Left renal pelvis (tissue), 4 donors: ENCODE measurements around the gene TPPP2. TPM values are rescaled to one million over a fixed set of nuclear protein-coding genes. Genes with fewer than 3 reads are reported as not detected.
"Not testable (repeated sequence)": the region's sequence is repeated elsewhere in the genome, so short reads cannot be mapped to it uniquely, and the experiment has no call there.

ENCODE experiments used
- DNase-seq, 4 donors: peaks; one replicate each; pipeline ENCODE4 v3.0.0-alpha.2; 2013; ENCODE audit warnings: low read depth in 4 of 4, low spot score in 3 of 4
- polyA plus RNA-seq, 4 donors: library from polyadenylated mRNA; unstranded; fragments of 120-200 nt; gene quantifications; one replicate each; pipeline ENCODE4 v1.2.1, GENCODE V29; 2013; ENCODE audit not compliant: insufficient read length in 4 of 4

Gene TPPP2
- 1 to 10 TPM in 3 of 4 donors, under 1 TPM in 1; 0.08 to 4.4 (median 2.7) TPM for polyA plus RNA-seq

DNA sequence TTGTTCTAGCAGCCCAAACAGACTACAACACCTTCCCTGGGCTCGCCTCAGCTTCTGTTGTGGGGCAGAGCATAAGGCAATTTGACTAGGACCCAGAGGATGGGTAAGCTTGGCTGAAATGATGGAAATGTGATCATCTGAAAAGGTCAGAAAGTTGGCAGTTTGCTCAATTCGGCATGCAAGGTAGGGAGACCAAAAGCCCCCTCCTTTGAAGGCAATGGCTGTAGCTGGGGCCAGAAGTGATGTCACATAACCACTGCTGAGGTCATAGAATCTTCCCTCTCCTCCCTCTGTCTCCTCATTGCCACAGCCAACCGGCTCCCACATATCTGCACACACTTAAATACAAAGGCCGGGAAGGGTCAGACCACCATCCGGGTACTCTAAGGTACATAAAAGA lies at the start of gene TPPP2:
TPPP2 (plus strand) TSS at position 301 of the 400 bp plus-strand sequence. CDS start 365 bp downstream, outside the sequence.
- no peak for DNase-seq

DNA sequence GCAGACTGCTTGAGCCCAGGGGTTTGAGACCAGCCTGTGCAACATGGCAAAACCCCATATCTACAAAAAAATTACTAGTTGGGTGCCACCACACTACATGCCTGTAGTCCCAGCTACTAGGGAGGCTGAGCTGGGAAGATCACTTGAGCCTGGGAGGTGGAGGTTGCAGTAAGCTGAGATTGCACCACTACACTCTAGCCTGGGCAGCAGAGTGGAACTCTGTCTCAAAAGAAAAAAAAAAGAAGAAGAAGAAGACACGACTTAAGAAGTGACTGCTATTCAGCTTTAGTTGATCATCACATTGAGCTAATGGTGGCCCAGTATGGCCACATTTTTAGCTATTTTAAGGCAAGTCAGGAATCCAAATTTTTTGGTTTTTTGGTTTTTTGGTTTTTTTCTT lies 49.1 kb upstream of the TPPP2 start:
- DNase-seq = no peak

- DNase-seq = no peak
These were observed 47.2 kb upstream of the TPPP2 start for GRCh38 chr14:20982646-20983369.

- not testable (repeated sequence) for DNase-seq
These were observed 44.4 kb upstream of the TPPP2 start for GRCh38 chr14:20985650-20986049.

DNA sequence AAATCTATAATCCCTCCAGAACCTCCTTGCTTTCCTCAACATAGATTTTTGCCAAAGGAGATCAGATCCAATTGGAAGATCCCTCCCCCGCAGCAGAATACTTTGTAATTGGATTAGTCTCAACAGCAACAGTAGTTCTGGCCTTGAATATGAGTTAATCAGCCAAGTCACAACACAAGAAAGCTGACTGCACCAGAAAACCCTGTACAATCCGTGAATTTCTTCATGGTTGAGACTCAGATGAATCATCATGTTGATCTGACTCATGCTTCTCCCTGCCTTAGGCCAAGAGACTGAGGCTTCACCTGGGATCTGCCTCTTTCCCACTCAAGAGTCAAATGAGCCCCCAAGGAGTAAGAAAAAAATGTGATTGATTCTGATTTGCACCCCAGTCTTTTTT lies 43.2 kb upstream of the TPPP2 start:
- no peak for DNase-seq

- DNase-seq = no peak
These were observed 41.1 kb upstream of the TPPP2 start for GRCh38 chr14:20988717-20989470.

GRCh38 chr14:20989471-20989786 lies 40.6 kb upstream of the TPPP2 start:
- DNase-seq = no peak

GRCh38 chr14:20989787-20990600 lies 40.0 kb upstream of the TPPP2 start, which contains the start of gene METTL17:
Gene METTL17 (plus strand): TSS chr14:20989980. CDS start chr14:20990003, 23 bp downstream.
- peak; percentile 89 to 95 (median 91) for DNase-seq

- no peak for DNase-seq
These were observed 33.5 kb upstream of the TPPP2 start for GRCh38 chr14:20996521-20996920.

DNA sequence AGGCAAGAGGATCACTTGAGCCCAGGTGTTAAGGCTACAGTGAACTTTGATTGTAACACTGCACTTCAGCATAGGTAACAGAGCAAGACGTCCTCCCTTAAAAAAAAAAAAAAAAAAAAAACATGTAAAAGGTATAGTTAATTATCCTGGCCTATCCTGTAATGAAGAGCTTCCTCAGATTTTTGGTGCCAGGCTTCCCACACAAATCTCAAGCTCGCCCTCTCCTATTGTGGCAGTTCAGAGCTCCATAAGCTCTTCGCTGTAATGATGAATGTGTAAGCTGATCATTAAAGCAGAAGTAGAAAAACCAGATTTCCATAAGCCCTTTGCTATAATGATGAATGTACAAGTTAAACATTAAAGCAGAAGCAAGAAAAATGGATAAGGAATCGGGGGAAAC lies 32.9 kb upstream of the TPPP2 start:
- DNase-seq = no peak

DNA sequence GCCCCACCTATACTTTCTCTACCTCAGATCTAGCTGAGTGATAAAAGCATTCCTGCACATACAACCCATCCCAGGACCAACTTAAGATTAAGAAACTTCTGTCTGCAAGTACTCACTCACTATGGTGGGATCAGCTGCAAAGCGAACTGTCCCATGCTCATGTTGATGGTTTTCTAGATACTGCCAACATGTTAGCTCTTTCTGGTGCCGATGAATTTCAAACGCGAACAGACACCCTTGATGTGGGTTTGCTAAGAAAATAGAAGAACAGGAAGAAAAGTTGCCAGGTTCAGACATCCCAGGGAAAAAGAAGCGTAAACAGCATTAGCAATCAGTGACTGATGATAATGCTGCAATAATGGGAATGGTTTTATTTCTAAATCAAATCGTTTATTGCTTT lies 32.5 kb upstream of the TPPP2 start:
- no peak for DNase-seq

DNA sequence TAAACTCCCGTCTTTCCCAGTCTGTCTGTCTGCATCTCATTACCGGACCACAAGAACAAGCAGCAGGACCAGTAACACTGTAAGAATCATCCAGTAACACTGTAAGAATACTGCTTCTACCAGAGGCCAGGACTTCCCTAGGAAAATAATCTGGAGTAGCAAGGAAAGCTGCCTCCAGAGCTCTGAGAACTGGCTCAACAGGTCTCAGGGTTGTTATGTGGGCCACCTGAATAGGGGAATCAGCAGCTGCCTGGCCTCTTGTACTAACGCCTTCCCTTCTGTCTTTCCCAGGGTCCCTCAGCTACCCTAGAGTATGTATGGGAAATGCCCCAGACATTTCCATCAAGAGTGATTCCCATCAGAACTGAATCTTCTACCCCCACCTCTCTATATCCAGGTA lies 31.9 kb upstream of the TPPP2 start:
- DNase-seq = no peak

DNA sequence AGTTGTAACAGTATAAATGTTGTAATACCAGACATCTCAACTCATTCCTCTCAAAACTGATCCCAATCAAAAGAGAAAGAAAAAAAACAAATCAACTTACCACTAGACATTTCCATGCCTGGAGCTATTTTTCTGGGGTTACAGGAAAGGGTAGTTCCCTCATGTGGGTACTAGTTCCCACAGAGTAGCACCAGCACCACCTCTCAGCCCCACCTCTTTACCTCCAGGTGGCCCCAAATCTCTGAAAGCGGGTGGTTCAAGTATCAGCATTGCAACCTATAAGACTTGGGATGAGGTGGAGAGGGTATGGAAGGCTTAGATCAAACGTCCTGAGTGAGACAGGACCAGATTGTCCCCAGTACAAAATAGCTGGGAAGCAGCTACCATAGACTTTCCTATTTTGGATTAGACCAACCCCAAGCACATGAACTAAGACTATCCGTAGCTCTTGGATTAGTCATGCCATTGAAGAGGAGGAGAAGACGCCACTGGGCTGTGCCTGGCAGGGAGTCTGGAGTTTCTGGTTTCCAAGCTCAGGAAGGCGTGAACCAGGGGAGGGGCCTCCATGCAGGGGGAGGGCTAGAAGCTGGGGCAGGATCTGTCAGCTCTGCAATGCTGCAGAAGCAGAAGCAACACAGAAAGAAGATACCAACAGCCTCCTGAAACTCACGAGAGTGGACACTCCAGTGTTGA lies 31.2 kb upstream of the TPPP2 start, which contains the start of gene SLC39A2:
SLC39A2 (plus strand) TSS at position 620 of the 693 bp plus-strand sequence. CDS start 154 bp downstream, outside the sequence.
- no peak for DNase-seq

- no peak for DNase-seq
These were observed 30.4 kb upstream of the TPPP2 start for GRCh38 chr14:20999591-20999990.

DNA sequence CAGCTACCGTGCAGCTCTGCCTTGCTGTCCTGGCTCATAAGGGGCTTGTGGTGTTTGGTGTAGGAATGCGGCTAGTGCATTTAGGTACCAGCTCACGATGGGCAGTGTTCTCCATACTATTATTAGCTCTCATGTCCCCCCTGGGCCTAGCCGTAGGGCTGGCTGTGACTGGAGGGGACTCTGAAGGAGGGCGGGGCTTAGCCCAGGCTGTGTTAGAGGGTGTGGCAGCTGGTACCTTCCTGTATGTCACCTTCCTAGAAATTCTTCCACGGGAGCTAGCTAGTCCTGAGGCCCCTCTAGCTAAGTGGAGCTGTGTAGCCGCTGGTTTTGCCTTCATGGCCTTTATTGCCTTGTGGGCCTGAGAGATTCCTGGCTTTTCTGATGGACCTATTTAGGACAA lies 28.8 kb upstream of the TPPP2 start:
- no peak for DNase-seq

DNA sequence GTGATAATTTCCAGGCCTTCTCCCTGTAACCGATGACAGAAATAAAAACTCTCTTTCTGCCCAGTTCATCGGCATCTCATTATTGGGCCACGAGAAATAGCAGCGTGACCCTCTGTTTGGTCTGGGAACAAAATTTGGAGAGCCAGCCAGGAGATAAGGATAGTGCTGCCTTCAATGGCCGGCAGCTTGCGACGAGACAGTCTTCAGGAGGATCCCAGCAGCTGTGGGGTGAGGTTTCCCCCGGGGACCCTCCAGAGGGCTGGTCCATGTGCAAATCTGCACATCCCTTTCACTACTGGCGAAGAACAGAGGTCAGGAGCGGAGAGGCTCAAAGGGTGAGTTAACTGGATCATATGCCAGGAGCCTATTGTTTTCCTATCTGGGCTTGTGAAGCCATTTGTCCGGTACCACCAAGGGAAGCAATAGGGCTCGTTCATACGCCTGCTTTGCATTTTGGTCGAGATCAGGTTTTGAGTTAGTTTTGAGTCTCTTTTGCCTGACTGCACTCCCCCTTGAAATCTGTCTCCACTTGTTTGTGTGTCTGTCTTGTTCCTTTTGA lies 26.1 kb upstream of the TPPP2 start:
- DNase-seq = no peak

- not testable (repeated sequence) for DNase-seq
These were observed 20.3 kb upstream of the TPPP2 start for GRCh38 chr14:21009721-21010120.

DNA sequence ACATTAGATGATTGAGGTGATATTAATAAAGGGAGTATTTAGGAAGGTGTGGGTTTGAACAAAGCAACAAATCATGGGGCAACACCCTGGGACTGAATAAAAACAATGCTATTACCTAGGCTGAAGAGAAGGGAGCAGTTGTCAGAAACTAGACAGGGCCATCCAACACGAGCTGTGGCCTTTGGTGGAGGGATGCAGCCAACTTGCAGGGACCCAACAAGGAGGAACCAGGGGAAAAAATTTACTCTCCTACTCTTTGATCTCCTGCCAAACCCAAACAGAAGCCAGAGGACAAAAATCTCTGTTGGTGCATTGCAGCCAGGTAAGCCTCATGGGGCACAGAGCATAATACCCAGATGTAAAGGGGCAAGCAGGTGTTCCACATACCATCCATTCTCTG lies 18.9 kb upstream of the TPPP2 start:
- no peak for DNase-seq

DNA sequence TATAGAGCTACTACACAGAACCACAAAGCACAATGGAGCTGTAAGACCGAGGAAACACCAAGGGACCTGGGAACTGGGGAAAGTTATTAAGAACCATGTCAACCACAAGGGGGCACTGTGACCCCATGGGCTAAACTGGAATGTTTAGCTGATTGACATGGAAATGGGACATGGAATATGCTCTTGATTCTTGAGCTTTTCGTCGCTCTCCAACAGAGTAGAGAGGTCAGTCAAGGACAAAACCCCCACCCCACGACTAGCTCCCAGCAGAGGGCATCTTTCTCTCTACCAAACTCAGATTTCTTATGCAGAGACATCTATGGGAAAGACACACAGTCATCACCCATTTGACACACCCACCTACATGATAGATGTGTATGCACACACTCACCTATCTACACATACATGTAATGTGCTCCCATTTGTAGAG lies 15.2 kb upstream of the TPPP2 start:
- peak; percentile 76 to 82 (median 81) for DNase-seq

DNA sequence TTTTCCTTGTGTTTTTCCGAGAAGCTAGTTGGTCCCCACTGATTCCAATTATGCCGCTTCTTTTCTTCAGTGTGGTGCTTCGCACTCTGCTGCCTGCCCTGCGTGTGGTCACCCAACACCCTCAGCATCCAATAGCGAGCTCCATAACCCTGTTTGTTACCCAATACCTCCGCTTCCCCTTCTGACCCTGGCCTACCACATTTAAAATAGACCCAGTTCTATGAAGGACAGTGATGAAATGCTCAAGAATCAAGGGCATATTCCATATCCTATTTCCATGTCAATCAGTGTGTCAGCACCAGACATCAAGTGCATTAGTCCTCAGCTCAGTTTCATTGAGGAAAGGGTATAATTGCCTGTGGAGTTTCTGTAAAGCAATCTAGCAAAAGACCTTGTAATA lies 14.7 kb upstream of the TPPP2 start:
- DNase-seq = no peak
